ENCODE measurements around the gene DDB1. TPM values are rescaled to one million over a fixed set of nuclear protein-coding genes. Genes with fewer than 3 reads are reported as not detected.

Gene DDB1
- total RNA-seq, 1 donor from 2014 or later: 218 TPM

GRCh38 chr11:61273178-61274078 lies 59.5 kb downstream of the DDB1 start:
- Mint-ChIP-seq H3K9me3 (no peaks in the 10 kb centered on the region), H3K27me3 (no peaks in the 10 kb centered on the region), H3K36me3 (ENCODE audit: low read depth) (no peaks in the 10 kb centered on the region), H3K4me3 (no peak overlapping the region), H3K4me1 (no peaks in the 10 kb centered on the region), H3K27ac (no peak overlapping the region)
- no peak for TF ChIP-seq CTCF (IDR thresholded peaks at IDR 0.05)
- intact Hi-C loops (cut with micrococcal nuclease): no loop called here
- ATAC-seq (ENCODE audit: low read depth): no peak
- CTCF ChIA-PET: no interaction called here
- POLR2A ChIA-PET: no interaction called here
- no peak for DNase-seq

GRCh38 chr11:61272731-61273130 lies 60.2 kb downstream of the DDB1 start:
- Mint-ChIP-seq H3K4me3 (no peak overlapping the region), H3K27ac (no peak overlapping the region), H3K9me3 (no peaks in the 10 kb centered on the region), H3K4me1 (no peaks in the 10 kb centered on the region), H3K27me3 (no peaks in the 10 kb centered on the region), H3K36me3 (ENCODE audit: low read depth) (no peaks in the 10 kb centered on the region)
- no peak for TF ChIP-seq CTCF (IDR thresholded peaks at IDR 0.05)
- ATAC-seq (ENCODE audit: low read depth): no peak
- ChIA-PET POLR2A (no interaction called here), CTCF (no interaction called here)
- intact Hi-C loops (cut with micrococcal nuclease): no loop called here
- no peak for DNase-seq

- no peaks in the 10 kb centered on the region for H3K27me3 Mint-ChIP-seq
- H3K4me1 Mint-ChIP-seq: no peaks in the 10 kb centered on the region
- intact Hi-C loops (cut with micrococcal nuclease): no loop called here
- no peak overlapping the region for H3K4me3 Mint-ChIP-seq
- DNase-seq (no peak), ATAC-seq (ENCODE audit: low read depth) (no peak)
- H3K9me3 Mint-ChIP-seq: no peaks in the 10 kb centered on the region
- TF ChIP-seq CTCF (IDR thresholded peaks at IDR 0.05): no peak
- H3K36me3 Mint-ChIP-seq (ENCODE audit: low read depth): no peaks in the 10 kb centered on the region
- CTCF ChIA-PET: interaction anchor here (0.7 kb wide), 1 partner anchor 430 kb away, joined by 3 read pairs; no protein-coding TSS in a partner anchor
- no peak overlapping the region for H3K27ac Mint-ChIP-seq
- POLR2A ChIA-PET: no interaction called here
Measured at GRCh38 chr11:61270354-61271076, 62.4 kb downstream of the DDB1 start.

GRCh38 chr11:61268588-61269250 lies 64.2 kb downstream of the DDB1 start:
- Mint-ChIP-seq H3K9me3 (no peaks in the 10 kb centered on the region), H3K4me1 (no peaks in the 10 kb centered on the region), H3K27ac (no peak overlapping the region), H3K4me3 (no peak overlapping the region), H3K36me3 (ENCODE audit: low read depth) (no peaks in the 10 kb centered on the region), H3K27me3 (no peaks in the 10 kb centered on the region)
- no peak for ATAC-seq (ENCODE audit: low read depth)
- no peak for TF ChIP-seq CTCF (IDR thresholded peaks at IDR 0.05)
- ChIA-PET CTCF (no interaction called here), POLR2A (no interaction called here)
- intact Hi-C loops (cut with micrococcal nuclease): no loop called here
- DNase-seq: no peak

- no peak for ATAC-seq (ENCODE audit: low read depth)
- CTCF ChIA-PET: no interaction called here
- Mint-ChIP-seq H3K4me3 (no peak overlapping the region), H3K9me3 (no peaks in the 10 kb centered on the region), H3K27ac (no peak overlapping the region), H3K4me1 (no peaks in the 10 kb centered on the region), H3K27me3 (no peaks in the 10 kb centered on the region), H3K36me3 (ENCODE audit: low read depth) (no peaks in the 10 kb centered on the region)
- no peak for TF ChIP-seq CTCF (IDR thresholded peaks at IDR 0.05)
- POLR2A ChIA-PET: no interaction called here
- intact Hi-C loops (cut with micrococcal nuclease): no loop called here
- no peak for DNase-seq
Measured at GRCh38 chr11:61267437-61267841, 65.5 kb downstream of the DDB1 start.

Measured in activated B cell treated with CpG ODN at 0.5 μM for 24 hours (primary cell).